T47D (cell line): ENCODE data around the gene LOXL4.
A peak's percentile ranks its signal among the peaks of the same experiment; 100 is the strongest.

Experiments
- DNase-seq, 2 experiments: peaks; one replicate each; pipeline versions ENCODE4 v3.0.0 to v3.0.0-alpha.2; 2011 to 2012; ENCODE audit warnings: low read depth in 1 of 2, low spot score in 1 of 2
- JUND ChIP-seq: IDR thresholded peaks from 2 replicates; pipeline ENCODE4 v1.6.1; 2012; ENCODE audit warnings: low read depth
- in situ Hi-C: cut with HindIII; loops from 2 replicates; pipeline ENCODE4 v1.10.0; 2016; ENCODE audit warnings: low sequenced_read_pairs, low pct_unique_long_range_greater_than_20kb

The LOXL4 gene

DNA sequence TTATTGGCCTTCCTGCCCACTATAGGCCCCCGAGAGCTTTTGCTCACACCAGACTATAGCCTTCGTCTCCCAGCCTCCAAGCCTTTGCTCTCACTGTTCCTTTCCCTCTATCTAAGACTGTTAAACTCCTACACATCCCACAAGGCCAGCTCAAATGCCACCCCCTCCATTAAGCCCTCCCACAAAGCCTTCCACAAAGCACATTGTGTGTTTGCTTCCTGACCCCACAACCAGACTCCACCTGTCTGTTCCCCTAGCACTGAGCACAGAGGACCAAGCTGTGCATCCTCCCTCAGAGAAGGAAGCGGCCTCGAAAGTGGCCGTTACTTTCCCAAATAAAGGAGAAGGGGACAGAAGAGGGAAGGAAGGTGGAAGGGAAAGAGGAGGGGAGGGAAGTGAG is 1.3 kb downstream of the LOXL4 start:
- TF ChIP-seq JUND, result no peak
- in situ Hi-C loops, result no loop called here
- DNase-seq, result no peak

DNA sequence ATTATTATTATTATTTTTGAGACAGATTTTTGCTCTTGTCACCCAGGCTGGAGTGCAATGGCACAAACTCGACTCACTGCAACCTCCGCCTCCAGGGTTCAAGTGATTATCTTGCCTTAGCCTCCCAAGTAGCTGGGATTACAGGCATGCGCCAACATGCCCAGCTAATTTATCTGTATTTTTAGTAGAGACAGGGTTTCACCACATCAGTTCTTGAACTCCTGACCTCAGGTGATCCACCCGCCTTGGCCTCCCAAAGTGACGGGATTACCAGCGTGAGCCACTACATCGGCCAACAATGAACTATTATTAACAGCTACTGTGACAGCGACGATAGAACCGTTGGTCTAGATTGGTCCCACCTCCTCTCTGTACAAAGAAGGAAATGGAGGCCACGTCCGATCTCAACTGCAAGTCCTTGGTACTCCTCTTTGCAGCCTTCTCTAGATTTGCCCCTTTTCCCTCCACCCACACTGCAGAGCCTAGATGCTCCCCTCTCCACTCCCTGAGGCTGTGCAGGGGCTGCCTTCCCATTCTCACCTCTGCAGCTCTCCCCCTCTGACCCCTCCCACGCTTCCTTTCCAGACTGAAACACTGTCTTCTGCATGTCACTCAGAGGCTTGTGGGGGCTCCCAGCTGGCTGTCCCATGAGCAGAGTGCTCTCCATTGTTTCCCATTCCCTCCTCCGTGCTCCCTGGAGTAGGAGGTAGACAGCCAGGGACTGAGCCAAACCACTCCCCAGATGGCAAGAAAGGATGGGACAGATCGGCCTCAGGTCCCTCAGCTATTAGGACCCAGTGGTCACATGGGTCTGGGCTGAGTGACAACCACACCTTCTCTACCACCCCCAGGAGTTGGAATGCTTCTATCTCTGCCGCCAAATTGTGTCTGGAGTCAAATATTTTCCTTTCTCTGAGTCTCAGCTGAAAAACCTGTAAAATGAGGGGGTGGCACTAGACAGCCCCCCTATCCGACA is 2.3 kb downstream of the LOXL4 start:
- in situ Hi-C loops, result no loop called here
- DNase-seq, result no peak
- TF ChIP-seq JUND, result no peak

DNA sequence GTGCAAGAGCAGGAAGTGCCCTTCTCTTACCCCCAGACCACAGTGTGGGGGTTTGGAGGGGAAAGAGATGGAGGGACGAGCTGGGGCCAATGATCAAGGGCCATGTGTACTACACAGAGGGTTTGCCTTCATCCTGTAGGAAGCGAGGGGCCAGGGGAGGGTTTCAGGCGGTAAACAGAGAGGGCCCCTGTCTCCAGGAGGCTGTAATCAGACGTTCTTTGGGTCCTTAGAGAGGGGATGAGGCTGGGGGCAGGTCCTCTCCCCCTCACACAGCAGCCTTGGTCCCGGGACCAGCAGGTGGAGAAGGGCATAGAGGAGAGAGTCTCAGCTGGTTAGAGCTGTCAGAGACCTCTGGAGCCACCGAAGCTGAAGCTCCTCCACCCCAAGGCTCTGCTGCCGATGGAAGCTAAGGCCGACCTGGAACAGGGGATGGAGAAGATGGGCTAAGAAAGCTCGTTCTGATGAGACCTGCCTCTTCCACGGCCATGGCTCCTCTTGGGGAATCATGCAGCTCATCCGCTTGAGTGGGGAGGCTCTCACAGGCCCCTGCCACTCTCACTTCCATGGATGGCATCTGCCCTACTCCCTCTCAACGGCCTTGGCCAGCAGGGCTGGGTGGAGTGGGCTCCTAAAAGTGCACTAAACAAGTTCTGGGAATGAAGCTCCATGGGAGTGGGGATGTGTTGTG is 3.5 kb downstream of the LOXL4 start:
- no peak for DNase-seq
- TF ChIP-seq JUND, result no peak
- in situ Hi-C loops, result no loop called here

DNA sequence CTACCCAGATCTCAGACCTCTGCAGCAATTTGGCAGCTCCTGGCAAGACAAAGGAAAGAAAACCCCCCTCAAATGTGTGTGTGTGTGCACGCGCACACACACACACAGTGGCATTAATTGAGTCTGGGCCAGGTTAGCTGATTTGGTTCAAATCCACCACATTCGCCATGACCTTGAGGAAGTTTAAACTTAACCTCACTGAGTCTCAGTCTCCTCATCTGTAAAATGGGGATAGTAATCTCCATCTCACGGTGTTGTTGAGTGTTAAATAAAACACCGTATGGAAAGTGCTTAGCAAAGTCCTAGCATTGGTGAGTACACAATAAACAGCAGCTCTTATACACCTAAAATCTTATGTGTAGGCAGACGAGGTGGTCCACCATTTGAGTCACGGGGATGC is 4.9 kb downstream of the LOXL4 start:
- in situ Hi-C loops, result no loop called here
- no peak for DNase-seq
- no peak for TF ChIP-seq JUND

DNA sequence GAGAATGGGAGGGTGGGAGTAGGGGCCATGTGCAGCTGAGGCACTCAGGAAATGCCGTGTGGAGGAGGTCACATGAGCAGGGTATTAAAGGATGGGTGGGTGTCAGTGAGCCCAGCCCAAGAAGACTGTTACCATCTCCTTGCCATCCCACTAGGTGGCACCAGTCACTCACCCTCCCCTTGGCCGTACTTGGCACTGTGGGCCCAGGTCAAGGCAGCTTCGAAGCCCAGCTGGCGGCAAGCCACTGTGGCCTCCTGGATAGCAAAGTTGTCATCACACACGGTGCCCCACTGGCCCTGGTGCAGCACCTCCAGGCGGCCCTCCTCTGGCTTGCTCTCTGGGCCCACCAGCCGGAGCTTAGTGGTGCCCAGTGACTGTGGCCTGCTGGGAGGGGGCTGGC is 5.4 kb downstream of the LOXL4 start:
- peak in 1 of 2 experiments; percentile 79 for DNase-seq
- TF ChIP-seq JUND, result no peak
- in situ Hi-C loops, result no loop called here

DNA sequence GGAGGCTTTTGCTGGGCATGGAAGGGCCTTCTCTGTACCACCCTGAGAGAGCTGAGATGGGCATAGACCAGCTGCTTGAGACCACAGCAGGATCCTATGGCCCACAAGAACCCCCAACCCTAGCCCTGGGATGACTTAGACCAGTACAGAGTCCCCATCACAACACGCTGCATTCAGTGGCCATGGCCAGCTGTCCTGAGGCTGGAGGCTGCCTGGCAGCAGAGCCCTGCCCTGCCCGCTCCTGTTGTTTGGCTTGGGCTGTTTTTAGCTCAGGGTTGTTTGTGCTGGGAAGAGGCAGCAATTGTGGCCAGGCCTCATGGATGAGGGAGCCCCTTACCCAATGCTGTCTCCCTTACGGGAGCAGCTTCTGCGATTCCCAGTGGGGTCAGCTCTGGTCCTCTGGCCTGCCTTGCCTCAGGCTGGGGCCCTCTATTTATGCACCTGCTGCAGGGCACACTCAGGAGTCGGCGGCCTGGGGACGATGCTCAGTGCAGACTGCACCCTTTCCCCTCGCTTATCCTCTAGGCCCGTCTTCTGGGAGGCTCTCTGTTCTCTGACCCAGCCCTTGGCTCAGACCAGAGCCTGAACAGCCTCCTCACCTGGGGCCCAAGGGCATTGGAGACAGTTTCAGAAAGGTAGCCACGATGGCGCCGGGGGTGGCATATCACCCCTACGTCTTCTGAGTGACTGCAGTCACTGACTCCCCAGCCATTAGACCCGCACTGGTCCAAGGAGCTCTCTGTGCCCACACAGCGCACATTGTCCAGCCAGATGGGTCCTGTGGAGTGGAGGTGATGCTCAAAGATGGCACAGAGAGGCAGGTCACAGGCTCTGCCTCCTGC is 6.3 kb downstream of the LOXL4 start:
- DNase-seq, result no peak
- no peak for TF ChIP-seq JUND
- in situ Hi-C loops, result no loop called here

DNA sequence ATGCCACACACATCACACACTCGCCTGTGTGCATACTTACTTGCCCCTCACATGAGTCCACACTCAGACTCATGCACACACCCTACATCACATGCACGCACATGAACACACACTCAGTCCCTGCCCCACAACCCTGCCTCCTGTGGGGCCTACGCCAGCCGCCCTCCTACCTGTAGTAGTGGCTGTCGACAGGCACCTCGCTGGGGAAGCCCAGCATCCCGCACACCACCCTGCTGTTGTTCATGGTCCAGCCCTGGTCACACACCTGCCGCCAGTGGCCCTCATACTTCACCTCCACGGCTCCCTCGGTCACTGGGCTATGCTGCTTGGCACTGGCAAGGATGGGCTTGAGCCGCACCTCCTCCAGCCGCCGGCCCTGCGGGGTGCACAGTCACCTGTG is 7.2 kb downstream of the LOXL4 start:
- no peak for TF ChIP-seq JUND
- in situ Hi-C loops, result no loop called here
- no peak for DNase-seq

DNA sequence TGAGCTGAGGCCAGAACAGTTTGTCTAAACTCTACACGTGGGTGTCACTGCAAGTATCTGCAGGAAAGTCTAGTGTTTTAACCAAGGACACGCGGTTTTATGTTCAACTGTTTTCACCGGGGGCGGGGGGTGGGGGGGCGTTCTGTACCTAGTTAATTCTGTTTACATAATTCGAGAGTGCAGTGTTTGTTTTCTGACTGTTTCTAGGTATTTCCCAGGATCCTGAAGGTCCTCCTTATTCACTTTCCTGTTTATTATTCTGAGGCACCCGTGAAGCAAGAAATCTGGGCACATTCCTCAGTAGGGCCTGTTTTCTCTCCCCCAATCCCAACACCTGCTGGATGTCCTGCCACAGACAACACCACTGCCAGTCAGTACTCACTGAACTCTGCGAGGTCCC is 7.6 kb downstream of the LOXL4 start:
- in situ Hi-C loops, result no loop called here
- DNase-seq, result no peak
- TF ChIP-seq JUND, result no peak

DNA sequence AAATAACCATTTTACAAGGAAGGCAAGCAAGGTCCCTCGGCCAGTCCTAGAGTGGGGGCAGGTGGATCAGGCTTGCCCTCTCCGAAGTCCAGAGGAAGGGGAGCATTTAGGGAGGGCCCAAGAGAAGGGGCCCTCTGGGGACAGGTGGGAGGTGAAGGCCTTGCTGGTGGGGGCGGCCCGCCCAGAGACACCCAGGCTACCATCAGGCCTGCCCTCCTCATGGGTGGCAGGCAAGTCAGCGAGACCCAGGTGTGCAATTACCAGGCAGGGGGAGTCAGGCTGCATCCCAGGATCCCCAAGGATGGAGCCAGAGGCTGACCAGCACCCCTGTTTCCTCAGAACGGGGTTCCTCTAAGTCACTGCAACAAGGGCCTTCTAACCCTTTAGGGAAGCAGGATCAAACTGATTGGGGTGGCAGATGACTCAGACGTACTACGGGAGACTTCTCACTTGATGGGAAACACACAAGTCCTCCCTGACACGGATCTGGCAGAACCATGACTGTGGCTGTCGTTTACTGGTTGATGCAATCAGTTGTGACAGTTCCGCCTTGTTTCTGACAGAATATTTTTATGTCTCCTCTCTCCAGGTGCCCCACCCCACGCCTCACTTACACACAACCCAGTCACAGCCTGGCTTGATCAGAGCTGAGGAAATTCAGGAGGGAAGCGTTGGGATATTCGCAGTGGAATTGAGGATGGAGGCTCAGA is 8.2 kb downstream of the LOXL4 start:
- in situ Hi-C loops, result no loop called here
- no peak for TF ChIP-seq JUND
- no peak for DNase-seq

DNA sequence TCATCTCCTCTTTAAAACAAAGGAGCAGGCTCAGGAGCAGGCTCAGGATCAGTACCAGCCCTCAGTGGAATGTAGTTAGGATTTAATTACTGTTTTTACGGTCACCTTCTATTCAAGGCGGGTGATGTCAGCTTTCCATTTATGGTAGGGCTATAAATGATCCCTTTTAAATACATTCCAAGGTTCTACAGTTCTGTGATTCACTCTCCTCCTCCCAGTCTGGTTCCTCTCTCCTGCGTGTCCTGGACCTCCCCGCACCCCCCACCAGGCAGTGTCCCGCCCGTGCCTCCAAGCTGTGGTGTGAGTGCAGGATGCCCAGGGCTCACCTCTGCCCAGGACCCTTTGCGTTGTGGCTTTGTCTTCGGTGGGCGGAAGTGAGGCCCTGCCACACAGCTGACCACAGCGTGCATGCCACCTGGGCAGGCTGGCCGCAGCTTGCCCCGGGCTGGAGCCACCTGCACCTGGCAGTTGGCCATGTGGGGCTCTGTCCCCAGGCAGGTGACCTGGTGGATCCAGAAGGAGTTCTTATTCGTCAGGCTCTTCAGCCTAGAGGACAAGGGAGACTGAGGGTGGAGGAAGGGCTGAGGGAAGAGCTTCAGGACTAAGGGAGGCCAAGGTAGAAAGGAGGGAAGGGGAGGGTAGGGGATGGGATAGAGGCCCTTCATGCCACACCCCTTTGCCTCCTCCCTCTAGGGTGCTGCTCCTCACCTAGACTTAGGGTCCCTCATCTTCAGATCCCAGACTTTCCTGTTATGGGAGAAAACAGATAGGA is 9.1 kb downstream of the LOXL4 start:
- no peak for TF ChIP-seq JUND
- no peak for DNase-seq
- in situ Hi-C loops, result no loop called here

DNA sequence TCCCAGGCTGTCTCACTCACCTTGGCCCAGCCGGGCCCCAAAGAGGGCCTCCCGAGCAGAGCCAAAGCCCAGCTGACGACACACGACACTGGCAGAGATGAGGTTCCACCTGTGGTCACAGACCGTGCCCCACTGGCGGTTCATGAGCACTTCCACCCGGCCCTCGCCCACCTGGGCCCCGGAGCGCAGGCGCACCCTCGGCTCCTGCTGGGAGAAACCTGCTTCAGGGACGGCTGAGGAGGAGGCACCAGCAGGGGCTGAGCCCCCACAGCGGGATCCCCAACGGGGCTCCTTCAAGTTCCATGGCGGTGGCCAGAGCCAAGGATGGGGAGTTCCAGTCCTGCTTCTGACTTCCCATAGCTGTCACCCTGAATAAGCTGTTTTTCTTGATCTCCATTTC is 10.0 kb downstream of the LOXL4 start:
- in situ Hi-C loops, result no loop called here
- no peak for DNase-seq
- no peak for TF ChIP-seq JUND

DNA sequence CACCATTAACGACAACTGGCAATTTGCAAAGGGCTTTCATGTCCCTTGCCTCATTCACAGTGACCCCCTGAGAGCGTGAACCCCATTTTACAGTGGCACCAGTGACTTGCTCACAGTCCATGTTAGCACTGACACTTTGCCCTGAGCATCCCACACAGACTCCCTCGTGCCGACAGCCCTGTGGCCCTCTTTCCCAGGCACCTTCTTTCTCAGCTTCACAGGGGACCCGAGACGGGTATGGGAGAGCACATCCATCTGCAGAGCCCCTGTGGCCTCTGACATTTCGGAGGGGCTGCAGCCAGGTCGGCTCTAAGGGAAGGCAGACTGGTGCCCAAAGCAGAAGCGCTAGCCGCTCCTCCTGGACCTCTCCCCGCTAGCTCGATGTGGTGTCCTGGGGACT is 10.8 kb downstream of the LOXL4 start:
- in situ Hi-C loops, result no loop called here
- no peak for TF ChIP-seq JUND
- no peak for DNase-seq
